GM12892 (cell line): ENCODE results near the gene CCDC83.

Source experiments
- POLR2A ChIP-seq: IDR thresholded peaks from 2 replicates; pipeline ENCODE4 v1.6.1; 2011; ENCODE audit warnings: low read depth, low read length, control low read depth
- POLR2AphosphoS5 ChIP-seq: IDR thresholded peaks from 2 replicates; pipeline ENCODE4 v1.6.1; 2011; ENCODE audit warnings: low read depth, low read length, control low read depth

- TF ChIP-seq POLR2AphosphoS5 (no peak), POLR2A (no peak)
Measured at GRCh38 chr11:85843929-85844328, 11.3 kb upstream of the CCDC83 start.
